GM18858 (cell line): ENCODE data around the gene CLIC4.
"Not testable (repeated sequence)": the region's sequence is repeated elsewhere in the genome, so short reads cannot be mapped to it uniquely, and the experiment has no call there.

Experiments used
- ATAC-seq: cut with Tn5 transposase; IDR thresholded peaks from one replicate; pipeline ENCODE4 v1.9.1; 2021; ENCODE audit not compliant: unreplicated experiment

CLIC4 gene

GRCh38 chr1:24874056-24874455 is 128.8 kb downstream of the CLIC4 start:
- no peak for ATAC-seq

DNA sequence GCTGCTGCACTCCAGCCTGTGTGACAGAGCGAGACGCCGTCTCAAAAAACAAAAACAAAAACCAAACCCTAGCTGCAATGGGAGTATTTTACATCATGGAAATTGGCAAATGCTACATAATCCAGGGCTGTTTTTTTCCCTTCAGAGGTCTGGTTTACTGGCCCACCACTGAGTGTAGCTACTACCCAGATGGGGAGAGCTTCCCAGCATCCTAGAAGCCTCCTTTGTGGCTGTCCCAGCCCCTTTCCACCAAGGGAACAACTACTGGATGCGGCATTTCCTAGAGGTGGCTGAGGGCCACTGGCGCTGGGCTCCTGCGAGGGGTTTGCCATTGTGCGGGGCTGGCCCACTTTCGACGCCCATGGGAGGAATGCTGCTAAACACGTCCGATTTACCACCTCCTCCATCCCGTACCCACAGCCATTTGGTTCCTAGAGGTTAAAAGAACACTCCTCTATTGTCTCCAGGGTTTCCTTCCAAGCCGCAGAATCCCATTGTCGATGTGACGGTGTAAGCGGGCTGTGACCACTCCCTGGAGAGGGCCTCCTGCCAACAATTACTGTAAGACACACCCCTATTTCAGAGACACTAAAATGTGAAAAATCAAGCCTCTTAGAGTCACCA is 129.5 kb downstream of the CLIC4 start:
- ATAC-seq: no peak

DNA sequence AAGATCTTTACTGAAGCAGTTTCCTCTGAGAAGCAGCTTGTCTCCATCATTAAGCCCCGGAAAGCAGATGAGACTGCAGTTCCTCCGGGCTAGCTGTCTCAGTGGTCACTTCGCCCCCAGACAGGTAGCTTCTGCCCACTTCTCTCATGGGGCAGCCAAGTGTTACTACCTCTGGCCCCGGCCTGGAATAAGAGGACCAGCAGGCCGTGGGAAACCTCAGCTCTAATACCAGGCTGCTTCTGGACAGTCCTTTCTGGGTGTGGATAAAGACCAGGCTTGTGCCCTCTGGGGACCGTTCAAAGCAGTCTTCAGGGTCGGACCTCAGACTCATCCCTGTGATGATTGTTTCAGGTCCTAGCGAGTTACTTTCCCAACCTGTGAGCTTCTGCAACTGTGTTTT is 130.0 kb downstream of the CLIC4 start:
- no peak for ATAC-seq

GRCh38 chr1:24875991-24876506 is 130.8 kb downstream of the CLIC4 start:
- ATAC-seq: no peak

GRCh38 chr1:24878045-24878444 is 132.8 kb downstream of the CLIC4 start:
- ATAC-seq: no peak

- no peak for ATAC-seq
Observed at GRCh38 chr1:24878775-24879742, 133.8 kb downstream of the CLIC4 start.

GRCh38 chr1:24881034-24881433 is 135.8 kb downstream of the CLIC4 start:
- no peak for ATAC-seq

DNA sequence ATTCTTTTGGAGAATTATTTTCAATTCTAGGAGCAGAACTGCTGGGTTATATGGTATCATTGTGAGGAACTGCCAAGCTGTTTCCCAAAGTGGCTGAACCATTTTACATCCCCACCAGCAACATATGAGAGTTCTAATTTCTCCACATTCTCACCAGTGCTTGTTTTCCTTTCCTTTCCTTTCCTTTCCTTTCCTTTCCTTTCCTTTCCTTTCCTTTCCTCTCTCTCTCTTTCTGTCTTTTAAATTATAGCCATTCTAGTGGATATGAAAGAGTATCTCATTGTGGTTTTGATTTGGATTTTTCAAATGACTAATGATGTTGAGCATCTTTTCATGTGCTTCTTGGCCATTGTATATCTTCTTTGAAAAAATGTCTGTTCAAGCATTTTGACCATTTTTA is 139.5 kb downstream of the CLIC4 start:
- ATAC-seq: no peak

DNA sequence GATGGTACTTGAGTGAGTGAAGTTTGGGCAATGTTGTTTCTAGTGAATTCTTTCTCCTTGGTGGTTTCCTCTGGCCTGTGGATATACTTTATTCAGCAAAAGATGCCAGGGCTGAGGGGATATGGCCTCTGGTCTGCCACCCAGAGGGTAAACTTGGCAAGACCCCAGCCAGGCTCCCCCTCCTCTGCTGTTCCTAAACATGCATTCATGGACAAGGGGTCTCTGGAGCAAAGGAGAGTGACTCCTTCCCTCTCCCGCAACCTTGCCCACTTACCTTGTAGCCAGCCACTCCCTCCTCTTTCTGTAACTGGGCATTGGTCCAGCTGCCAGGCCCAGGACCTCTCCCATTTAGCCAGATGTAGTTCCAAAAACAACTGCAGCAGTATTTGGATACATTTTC is 141.0 kb downstream of the CLIC4 start:
- ATAC-seq: no peak

GRCh38 chr1:24888061-24888970 is 143.1 kb downstream of the CLIC4 start:
- ATAC-seq: no peak

GRCh38 chr1:24888971-24889676 is 143.9 kb downstream of the CLIC4 start:
- no peak for ATAC-seq

GRCh38 chr1:24890887-24891286 is 145.6 kb downstream of the CLIC4 start:
- ATAC-seq: no peak

DNA sequence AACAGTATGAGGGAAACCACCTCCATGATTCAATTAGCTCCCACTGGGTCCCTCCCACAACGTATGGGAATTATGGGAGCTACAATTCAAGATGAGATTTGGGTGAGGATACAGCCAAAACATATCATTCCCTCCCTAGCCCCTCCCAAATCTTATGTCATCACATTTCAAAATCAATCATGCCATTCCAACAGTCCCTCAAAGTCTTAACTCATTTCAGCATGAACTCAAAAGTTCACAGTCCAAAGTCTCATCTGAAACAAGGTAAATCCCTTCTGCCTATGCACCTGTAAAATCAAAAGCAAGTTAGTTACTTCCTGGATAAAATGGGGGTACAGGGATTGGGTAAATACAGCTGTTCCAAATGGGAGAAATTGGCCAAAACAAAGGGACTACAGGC is 146.1 kb downstream of the CLIC4 start:
- ATAC-seq: not testable (repeated sequence)

DNA sequence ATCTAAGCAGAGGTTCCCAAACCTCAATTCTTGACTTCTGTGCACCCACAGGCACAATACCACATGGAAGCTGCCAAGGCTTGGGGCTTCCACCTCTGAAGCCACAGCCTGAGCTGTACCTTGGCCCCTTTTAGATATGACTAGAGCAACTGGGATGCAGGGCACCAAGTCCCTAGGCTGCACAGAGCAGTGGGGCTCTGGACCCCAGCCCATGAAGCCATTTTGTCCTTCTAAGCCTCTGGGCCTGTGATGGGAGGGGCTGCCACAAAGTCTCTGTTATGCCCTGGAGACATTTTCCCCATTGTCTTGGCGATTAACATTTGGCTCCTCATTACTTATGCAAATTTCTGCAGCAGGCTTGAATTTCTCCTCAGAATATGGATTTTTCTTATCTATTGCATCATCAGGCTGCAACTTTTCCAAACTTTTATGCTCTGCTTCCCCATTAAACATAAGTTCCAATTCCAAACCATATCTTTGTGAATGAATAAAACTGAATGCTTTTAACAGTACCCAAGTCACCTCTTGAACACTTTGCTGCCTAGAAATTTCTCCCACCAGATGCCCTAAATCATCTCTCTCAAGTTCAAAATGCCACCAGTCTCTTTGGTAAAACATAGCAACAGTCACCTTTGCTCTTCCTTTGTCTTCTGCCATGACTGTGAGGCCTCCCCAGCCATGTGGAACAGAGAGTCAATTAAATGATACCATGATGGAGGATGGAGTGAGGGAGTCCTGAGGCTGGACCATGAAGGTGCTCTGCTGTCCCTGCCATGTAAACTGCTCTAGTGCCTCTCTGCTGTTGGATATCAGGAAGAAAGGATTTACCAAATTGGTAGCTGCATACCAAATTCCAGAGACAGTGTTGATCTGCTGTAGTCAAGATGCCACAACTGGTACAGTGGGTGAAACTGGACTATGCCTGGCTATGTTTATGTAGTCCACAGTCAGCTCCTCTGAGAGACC is 147.2 kb downstream of the CLIC4 start:
- ATAC-seq: no peak

GRCh38 chr1:24893431-24893830 is 148.2 kb downstream of the CLIC4 start:
- no peak for ATAC-seq
